ENCODE measurements around the gene TP53I13.

The TP53I13 gene

DNA sequence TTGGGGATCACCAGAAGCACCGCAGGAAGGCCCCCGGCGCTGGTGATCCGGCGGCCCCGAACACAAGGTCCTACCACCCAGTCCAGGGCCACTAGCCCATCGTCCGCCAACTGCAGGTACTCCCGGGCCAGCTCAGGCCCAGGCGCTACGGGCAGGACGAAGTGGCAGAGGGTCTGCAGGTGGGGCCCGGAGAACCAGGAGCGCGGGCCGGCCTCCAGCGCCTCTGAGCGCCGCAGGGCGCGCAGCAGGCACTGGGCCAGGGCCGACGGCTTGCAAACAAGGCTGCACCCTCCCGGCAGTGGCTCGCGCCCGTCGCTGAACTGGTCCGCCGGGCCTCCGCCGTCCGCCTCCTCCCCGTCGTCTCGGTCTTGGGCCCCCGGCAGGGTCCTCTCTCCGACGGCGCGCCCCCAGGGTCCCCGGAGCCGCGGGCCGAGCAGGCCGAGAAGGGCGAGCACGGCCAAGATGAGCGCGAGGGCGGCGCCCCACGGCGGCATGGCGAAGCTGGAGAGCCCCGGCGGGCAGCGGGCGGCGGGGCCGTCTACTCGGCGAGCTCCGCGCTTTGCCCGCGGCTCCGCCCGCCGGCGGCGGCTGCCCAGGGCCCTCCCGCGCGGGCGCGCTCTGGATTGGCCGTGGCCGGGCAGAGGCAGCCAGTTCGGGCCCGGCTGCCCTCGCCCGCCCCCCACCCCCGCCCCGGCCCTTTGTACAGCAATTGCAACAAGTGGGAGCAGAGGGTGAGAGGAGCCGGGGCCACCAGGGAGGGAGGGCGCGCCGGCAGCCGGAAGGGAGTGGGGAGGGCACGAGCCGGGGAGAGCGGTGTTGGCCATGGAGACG is 1.8 kb upstream of the TP53I13 start, which contains the start of gene ABHD15:
ABHD15 (minus strand) TSS at position 565 of the 831 bp plus-strand sequence; CDS start at position 494, 71 bp downstream.
- ChIA-PET CTCF (interaction anchor here (0.6 to 4.6 kb wide), 11 partner anchors 15 to 1562 kb away, joined by 3 to 29 read pairs (median 4); partner anchors contain the start of genes ANKRD13B and MYO18A), POLR2A (interaction anchor here (1.0 to 4.6 kb wide), 7 partner anchors 10 to 443 kb away, joined by 3 to 28 read pairs (median 5); partner anchors contain the start of gene ANKRD13B)
- peak within 1 kb of the TSS; percentile 87 for H3K27ac ChIP-seq (ENCODE audit: extremely low read depth, low read depth, low read length)
- peaks cover 13% of the 10 kb centered on the region for H3K4me1 ChIP-seq (ENCODE audit: control insufficient read depth, insufficient read depth, low read length)
- H3K4me3 ChIP-seq (ENCODE audit: low read depth, low read length), result peak within 1 kb of the TSS; percentile 61
- H3K9me3 ChIP-seq (ENCODE audit: control insufficient read depth, insufficient read depth, low read depth, low read length), result no peaks in the 10 kb centered on the region
- H3K36me3 ChIP-seq (ENCODE audit: control insufficient read depth in 2 of 2, insufficient read depth in 1 of 2, low read length in 2 of 2), result peaks cover 7 to 23% of the 10 kb centered on the region in 2 experiments
- TF ChIP-seq, protein P1, sequence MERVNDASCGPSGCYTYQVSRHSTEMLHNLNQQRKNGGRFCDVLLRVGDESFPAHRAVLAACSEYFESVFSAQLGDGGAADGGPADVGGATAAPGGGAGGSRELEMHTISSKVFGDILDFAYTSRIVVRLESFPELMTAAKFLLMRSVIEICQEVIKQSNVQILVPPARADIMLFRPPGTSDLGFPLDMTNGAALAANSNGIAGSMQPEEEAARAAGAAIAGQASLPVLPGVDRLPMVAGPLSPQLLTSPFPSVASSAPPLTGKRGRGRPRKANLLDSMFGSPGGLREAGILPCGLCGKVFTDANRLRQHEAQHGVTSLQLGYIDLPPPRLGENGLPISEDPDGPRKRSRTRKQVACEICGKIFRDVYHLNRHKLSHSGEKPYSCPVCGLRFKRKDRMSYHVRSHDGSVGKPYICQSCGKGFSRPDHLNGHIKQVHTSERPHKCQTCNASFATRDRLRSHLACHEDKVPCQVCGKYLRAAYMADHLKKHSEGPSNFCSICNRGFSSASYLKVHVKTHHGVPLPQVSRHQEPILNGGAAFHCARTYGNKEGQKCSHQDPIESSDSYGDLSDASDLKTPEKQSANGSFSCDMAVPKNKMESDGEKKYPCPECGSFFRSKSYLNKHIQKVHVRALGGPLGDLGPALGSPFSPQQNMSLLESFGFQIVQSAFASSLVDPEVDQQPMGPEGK (tag by site-specific recombination; IDR thresholded peaks at IDR 0.05), result peak; percentile 55
- TF ChIP-seq ZBTB26 (tag by site-specific recombination; optimal IDR thresholded peaks at IDR 0.05), result peak; percentile 58
- TF ChIP-seq, protein P2, sequence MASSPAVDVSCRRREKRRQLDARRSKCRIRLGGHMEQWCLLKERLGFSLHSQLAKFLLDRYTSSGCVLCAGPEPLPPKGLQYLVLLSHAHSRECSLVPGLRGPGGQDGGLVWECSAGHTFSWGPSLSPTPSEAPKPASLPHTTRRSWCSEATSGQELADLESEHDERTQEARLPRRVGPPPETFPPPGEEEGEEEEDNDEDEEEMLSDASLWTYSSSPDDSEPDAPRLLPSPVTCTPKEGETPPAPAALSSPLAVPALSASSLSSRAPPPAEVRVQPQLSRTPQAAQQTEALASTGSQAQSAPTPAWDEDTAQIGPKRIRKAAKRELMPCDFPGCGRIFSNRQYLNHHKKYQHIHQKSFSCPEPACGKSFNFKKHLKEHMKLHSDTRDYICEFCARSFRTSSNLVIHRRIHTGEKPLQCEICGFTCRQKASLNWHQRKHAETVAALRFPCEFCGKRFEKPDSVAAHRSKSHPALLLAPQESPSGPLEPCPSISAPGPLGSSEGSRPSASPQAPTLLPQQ (tag by site-specific recombination; IDR thresholded peaks at IDR 0.05), result peak; percentile 73
- TF ChIP-seq, protein P3, sequence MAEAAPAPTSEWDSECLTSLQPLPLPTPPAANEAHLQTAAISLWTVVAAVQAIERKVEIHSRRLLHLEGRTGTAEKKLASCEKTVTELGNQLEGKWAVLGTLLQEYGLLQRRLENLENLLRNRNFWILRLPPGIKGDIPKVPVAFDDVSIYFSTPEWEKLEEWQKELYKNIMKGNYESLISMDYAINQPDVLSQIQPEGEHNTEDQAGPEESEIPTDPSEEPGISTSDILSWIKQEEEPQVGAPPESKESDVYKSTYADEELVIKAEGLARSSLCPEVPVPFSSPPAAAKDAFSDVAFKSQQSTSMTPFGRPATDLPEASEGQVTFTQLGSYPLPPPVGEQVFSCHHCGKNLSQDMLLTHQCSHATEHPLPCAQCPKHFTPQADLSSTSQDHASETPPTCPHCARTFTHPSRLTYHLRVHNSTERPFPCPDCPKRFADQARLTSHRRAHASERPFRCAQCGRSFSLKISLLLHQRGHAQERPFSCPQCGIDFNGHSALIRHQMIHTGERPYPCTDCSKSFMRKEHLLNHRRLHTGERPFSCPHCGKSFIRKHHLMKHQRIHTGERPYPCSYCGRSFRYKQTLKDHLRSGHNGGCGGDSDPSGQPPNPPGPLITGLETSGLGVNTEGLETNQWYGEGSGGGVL (tag by site-specific recombination; IDR thresholded peaks at IDR 0.05), result peak; percentile 79
- TF ChIP-seq ZNF558 (tag by site-specific recombination; IDR thresholded peaks at IDR 0.05), result no peak
- no peak for TF ChIP-seq GFI1B (tag by site-specific recombination; IDR thresholded peaks at IDR 0.05)
- peak; percentile 38; the same call in 1 of the 2 replicates for TF ChIP-seq ZNF341 (tag by site-specific recombination; IDR thresholded peaks at IDR 0.05; ENCODE audit: low read depth)
- no peak for TF ChIP-seq KLF16 (tag by site-specific recombination; IDR thresholded peaks at IDR 0.05)
- TF ChIP-seq ZBTB20 (tag by site-specific recombination; IDR thresholded peaks at IDR 0.05), result peak; percentile 47
- TF ChIP-seq IKZF3 (tag by site-specific recombination; IDR thresholded peaks at IDR 0.05), result no peak
- peak; percentile 97 for TF ChIP-seq SCRT2 (tag by site-specific recombination; IDR thresholded peaks at IDR 0.05)
- TF ChIP-seq GLIS1 (tag by site-specific recombination; IDR thresholded peaks at IDR 0.05), result peak; percentile 69; the same call in 1 of the 2 replicates
- no peak for TF ChIP-seq ZNF37A (tag by site-specific recombination; IDR thresholded peaks at IDR 0.05)
- no peak for TF ChIP-seq ZBTB21 (tag by site-specific recombination; IDR thresholded peaks at IDR 0.05)
- TF ChIP-seq ZSCAN30 (tag by site-specific recombination; IDR thresholded peaks at IDR 0.05), result 0 out of 2 replicates have a peak, but pooled peaks have one; percentile 48
- TF ChIP-seq ZNF211 (tag by site-specific recombination; IDR thresholded peaks at IDR 0.05; ENCODE audit: low read depth), result no peak
- TF ChIP-seq ZBTB6 (tag by site-specific recombination; IDR thresholded peaks at IDR 0.05), result 0 out of 2 replicates have a peak, but pooled peaks have one; percentile 30
- TF ChIP-seq ZNF561 (tag by site-specific recombination; IDR thresholded peaks at IDR 0.05; ENCODE audit: borderline replicate concordance), result 0 out of 2 replicates have a peak, but pooled peaks have one; percentile 24
- TF ChIP-seq KLF8 (tag by site-specific recombination; IDR thresholded peaks at IDR 0.05), result 0 out of 2 replicates have a peak, but pooled peaks have one; percentile 33
- peak; percentile 43 for TF ChIP-seq ZBTB11 (tag by site-specific recombination; conservative IDR thresholded peaks at IDR 0.05; ENCODE audit: low read depth)
- no peak for TF ChIP-seq BCL11B (tag by site-specific recombination; IDR thresholded peaks at IDR 0.05; ENCODE audit: low read depth)
- peak; percentile 71; the same call in 1 of the 2 replicates for TF ChIP-seq ZNF121 (tag by site-specific recombination; IDR thresholded peaks at IDR 0.05)
- TF ChIP-seq ZNF335 (tag by site-specific recombination; conservative IDR thresholded peaks at IDR 0.05), result peak; percentile 7; the same call in 1 of the 2 replicates
- TF ChIP-seq ZNF677 (tag by site-specific recombination; IDR thresholded peaks at IDR 0.05), result 0 out of 2 replicates have a peak, but pooled peaks have one; percentile 32

All from HEK293 (cell line).